KMS-11 (cell line): ENCODE measurements around the gene DDRGK1.

Source experiments
- H2AFZ ChIP-seq: fragments of 200-600 bp; sonication (generic); 2 replicates; pipeline ENCODE4 v1.6.1; 2016; ENCODE audit warnings: antibody characterized with exemption, mixed run types, low read depth
- H3K27ac ChIP-seq: fragments of 200-600 bp; sonication (generic); 2 replicates; pipeline ENCODE4 v1.6.1; 2016; ENCODE audit warnings: mild to moderate bottlenecking, mixed run types
- H3K27me3 ChIP-seq: fragments of 200-600 bp; sonication (generic); 2 replicates; pipeline ENCODE4 v1.6.1; 2017; ENCODE audit warnings: mild to moderate bottlenecking, low read depth, mixed run types, moderate library complexity; ENCODE audit not compliant: insufficient read depth
- H3K36me3 ChIP-seq: fragments of 200-600 bp; sonication (generic); 2 replicates; pipeline ENCODE4 v1.6.1; 2017; ENCODE audit warnings: mild to moderate bottlenecking, mixed run types; ENCODE audit not compliant: insufficient read depth
- H3K4me1 ChIP-seq: fragments of 200-600 bp; sonication (generic); 2 replicates; pipeline ENCODE4 v1.6.1; 2016; ENCODE audit warnings: mild to moderate bottlenecking, low read depth, mixed run types; ENCODE audit not compliant: poor library complexity, severe bottlenecking
- H3K4me2 ChIP-seq: fragments of 200-600 bp; sonication (generic); 2 replicates; pipeline ENCODE4 v1.7.0; 2016; ENCODE audit warnings: mild to moderate bottlenecking, mixed run types
- H3K4me3 ChIP-seq: fragments of 200-600 bp; sonication (generic); IDR thresholded peaks from 2 replicates; pipeline ENCODE4 v1.6.1; 2017; ENCODE audit warnings: low read depth, low read length, mixed read lengths; ENCODE audit not compliant: insufficient read depth
- H3K79me2 ChIP-seq: fragments of 200-600 bp; sonication (generic); 2 replicates; pipeline ENCODE4 v1.6.1; 2016; ENCODE audit warnings: low read depth, mixed run types; ENCODE audit not compliant: insufficient read depth
- H3K9ac ChIP-seq: fragments of 200-600 bp; sonication (generic); 2 replicates; pipeline ENCODE4 v1.6.1; 2016; ENCODE audit warnings: mild to moderate bottlenecking, mixed run types
- H4K20me1 ChIP-seq: fragments of 200-600 bp; sonication (generic); 2 replicates; pipeline ENCODE4 v1.6.1; 2016; ENCODE audit warnings: mild to moderate bottlenecking, mixed run types; ENCODE audit not compliant: insufficient read depth
- TF ChIP-seq, protein P1 (sequence below): fragments of 200-600 bp; sonication (generic); conservative IDR thresholded peaks from 2 replicates; pipeline ENCODE4 v1.6.1; 2017; ENCODE audit warnings: low read depth, mild to moderate bottlenecking, antibody characterized with exemption, low read length, moderate library complexity, mixed read lengths

The DDRGK1 gene

GRCh38 chr20:3237958-3238615 lies 33.6 kb upstream of the DDRGK1 start:
- Histone ChIP-seq H2AFZ (peak overlapping the region; percentile 75), H3K9ac (peak overlapping the region; percentile 55; the same call in 1 of the 2 replicates), H3K27me3 (no peaks in the 10 kb centered on the region)

GRCh38 chr20:3237011-3237957 lies 32.8 kb upstream of the DDRGK1 start:
- Histone ChIP-seq H3K4me1 (no peaks in the 10 kb centered on the region), H3K79me2 (no peaks in the 10 kb centered on the region), H3K4me2 (peak overlapping the region; percentile 51; the same call in 1 of the 2 replicates), H2AFZ (no peak overlapping the region; the same call in 1 of the 2 replicates), H3K36me3 (no peaks in the 10 kb centered on the region), H3K4me3 (no peak overlapping the region), H3K9ac (peak overlapping the region; percentile 55; the same call in 1 of the 2 replicates), H4K20me1 (no peaks in the 10 kb centered on the region), H3K27ac (no peak overlapping the region), H3K27me3 (no peaks in the 10 kb centered on the region)
- TF ChIP-seq, protein P1, sequence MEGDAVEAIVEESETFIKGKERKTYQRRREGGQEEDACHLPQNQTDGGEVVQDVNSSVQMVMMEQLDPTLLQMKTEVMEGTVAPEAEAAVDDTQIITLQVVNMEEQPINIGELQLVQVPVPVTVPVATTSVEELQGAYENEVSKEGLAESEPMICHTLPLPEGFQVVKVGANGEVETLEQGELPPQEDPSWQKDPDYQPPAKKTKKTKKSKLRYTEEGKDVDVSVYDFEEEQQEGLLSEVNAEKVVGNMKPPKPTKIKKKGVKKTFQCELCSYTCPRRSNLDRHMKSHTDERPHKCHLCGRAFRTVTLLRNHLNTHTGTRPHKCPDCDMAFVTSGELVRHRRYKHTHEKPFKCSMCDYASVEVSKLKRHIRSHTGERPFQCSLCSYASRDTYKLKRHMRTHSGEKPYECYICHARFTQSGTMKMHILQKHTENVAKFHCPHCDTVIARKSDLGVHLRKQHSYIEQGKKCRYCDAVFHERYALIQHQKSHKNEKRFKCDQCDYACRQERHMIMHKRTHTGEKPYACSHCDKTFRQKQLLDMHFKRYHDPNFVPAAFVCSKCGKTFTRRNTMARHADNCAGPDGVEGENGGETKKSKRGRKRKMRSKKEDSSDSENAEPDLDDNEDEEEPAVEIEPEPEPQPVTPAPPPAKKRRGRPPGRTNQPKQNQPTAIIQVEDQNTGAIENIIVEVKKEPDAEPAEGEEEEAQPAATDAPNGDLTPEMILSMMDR: no peak

More at GRCh38 chr20:3237958-3238615, 33.6 kb upstream of the DDRGK1 start:
- TF ChIP-seq, protein P1: no peak
- H3K4me2 ChIP-seq: peak overlapping the region; percentile 51
- H3K36me3 ChIP-seq: no peaks in the 10 kb centered on the region
- H3K4me3 ChIP-seq: no peak overlapping the region
- no peak overlapping the region for H3K27ac ChIP-seq
- no peaks in the 10 kb centered on the region for H3K4me1 ChIP-seq
- H4K20me1 ChIP-seq: no peaks in the 10 kb centered on the region
- H3K79me2 ChIP-seq: no peaks in the 10 kb centered on the region

DNA sequence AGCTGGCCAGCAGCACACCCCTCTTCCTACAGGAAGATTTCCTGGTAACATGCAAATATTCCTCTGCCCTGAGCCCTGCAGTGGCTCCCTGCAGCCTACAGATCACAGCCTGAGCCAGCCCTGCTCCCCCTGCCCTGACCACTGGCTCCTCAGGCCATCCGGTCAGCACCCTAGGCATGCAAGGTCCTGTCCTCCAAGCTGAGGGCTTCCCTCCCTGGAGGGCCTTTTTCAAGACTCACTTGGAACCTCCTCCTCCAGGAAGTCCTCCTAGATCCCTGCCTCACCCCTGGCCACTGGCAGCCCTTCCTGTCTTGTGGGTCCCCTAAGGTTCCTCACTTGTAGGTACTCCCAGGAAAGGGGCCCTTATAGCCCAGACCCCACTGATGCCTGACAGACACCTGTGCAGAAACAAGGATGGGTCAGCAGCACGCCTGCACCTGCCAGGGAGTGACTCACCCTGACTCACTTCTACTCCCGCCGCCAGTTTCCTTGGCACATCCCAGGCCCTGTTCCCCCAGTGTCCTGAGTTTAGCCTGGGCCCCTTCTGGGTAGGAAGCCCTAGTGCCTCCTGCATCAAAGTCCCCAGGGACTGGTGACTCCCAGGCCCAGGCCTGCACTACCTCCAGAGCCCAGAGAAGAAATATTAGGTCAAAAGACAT lies 31.3 kb upstream of the DDRGK1 start:
- Histone ChIP-seq H3K4me1 (no peaks in the 10 kb centered on the region), H3K4me3 (no peak overlapping the region), H3K27me3 (no peaks in the 10 kb centered on the region), H2AFZ (no peak overlapping the region), H3K36me3 (no peaks in the 10 kb centered on the region), H3K9ac (no peak overlapping the region), H3K27ac (no peak overlapping the region), H3K79me2 (no peaks in the 10 kb centered on the region), H3K4me2 (no peak overlapping the region), H4K20me1 (no peaks in the 10 kb centered on the region)
- TF ChIP-seq, protein P1: no peak

- Histone ChIP-seq H3K27ac (no peak overlapping the region), H3K4me3 (no peak overlapping the region), H3K4me2 (no peak overlapping the region), H4K20me1 (no peaks in the 10 kb centered on the region), H3K79me2 (no peaks in the 10 kb centered on the region), H3K36me3 (no peaks in the 10 kb centered on the region), H2AFZ (no peak overlapping the region), H3K4me1 (no peaks in the 10 kb centered on the region), H3K27me3 (no peaks in the 10 kb centered on the region), H3K9ac (no peak overlapping the region)
- TF ChIP-seq, protein P1: no peak
These were observed 29.6 kb upstream of the DDRGK1 start for GRCh38 chr20:3233991-3234498.
